ENCODE results near the gene LRRTM1.

The LRRTM1 gene

GRCh38 chr2:80303909-80304837 lies at the start of gene LRRTM1:
Gene LRRTM1, minus strand, starts transcription at chr2:80304752. Its CDS starts 933 bp downstream, at chr2:80303819.
- H3K27ac Mint-ChIP-seq: no peak within 1 kb of the TSS
- no peaks in the 10 kb centered on the region for H3K4me1 Mint-ChIP-seq
- peaks cover 53% of the 10 kb centered on the region for H3K27me3 Mint-ChIP-seq
- peaks cover 1% of the 10 kb centered on the region for H3K36me3 Mint-ChIP-seq (ENCODE audit: low read depth)
- no peak for ATAC-seq
- H3K9me3 Mint-ChIP-seq: peaks cover 5% of the 10 kb centered on the region
- no peak within 1 kb of the TSS for H3K4me3 Mint-ChIP-seq
- DNase-seq: no peak

GRCh38 chr2:80351231-80351630 lies 46.7 kb upstream of the LRRTM1 start:
- DNase-seq (no peak), ATAC-seq (no peak)
- Mint-ChIP-seq H3K27me3 (no peaks in the 10 kb centered on the region), H3K4me1 (no peaks in the 10 kb centered on the region), H3K9me3 (peaks cover under 1% of the 10 kb centered on the region), H3K27ac (no peak overlapping the region), H3K36me3 (ENCODE audit: low read depth) (no peaks in the 10 kb centered on the region), H3K4me3 (no peak overlapping the region)

- Mint-ChIP-seq H3K4me1 (no peaks in the 10 kb centered on the region), H3K27me3 (no peaks in the 10 kb centered on the region), H3K36me3 (ENCODE audit: low read depth) (no peaks in the 10 kb centered on the region), H3K4me3 (no peak overlapping the region), H3K9me3 (peaks cover 13% of the 10 kb centered on the region), H3K27ac (no peak overlapping the region)
- DNase-seq (no peak), ATAC-seq (no peak)
These were observed 44.4 kb upstream of the LRRTM1 start for GRCh38 chr2:80348953-80349352.

GRCh38 chr2:80348078-80348477 lies 43.5 kb upstream of the LRRTM1 start:
- H3K27me3 Mint-ChIP-seq: no peaks in the 10 kb centered on the region
- ATAC-seq: no peak
- no peak overlapping the region for H3K4me3 Mint-ChIP-seq
- no peak for DNase-seq
- H3K36me3 Mint-ChIP-seq (ENCODE audit: low read depth): no peaks in the 10 kb centered on the region
- H3K9me3 Mint-ChIP-seq: peaks cover 16% of the 10 kb centered on the region
- H3K4me1 Mint-ChIP-seq: no peaks in the 10 kb centered on the region
- no peak overlapping the region for H3K27ac Mint-ChIP-seq

GRCh38 chr2:80340022-80340421 lies 35.5 kb upstream of the LRRTM1 start:
- H3K36me3 Mint-ChIP-seq (ENCODE audit: low read depth): no peaks in the 10 kb centered on the region
- no peaks in the 10 kb centered on the region for H3K4me1 Mint-ChIP-seq
- no peak overlapping the region for H3K27ac Mint-ChIP-seq
- no peak overlapping the region for H3K4me3 Mint-ChIP-seq
- H3K27me3 Mint-ChIP-seq: no peaks in the 10 kb centered on the region
- DNase-seq (no peak), ATAC-seq (no peak)
- peaks cover 10% of the 10 kb centered on the region for H3K9me3 Mint-ChIP-seq

- H3K27me3 Mint-ChIP-seq: no peaks in the 10 kb centered on the region
- DNase-seq (no peak), ATAC-seq (no peak)
- no peaks in the 10 kb centered on the region for H3K4me1 Mint-ChIP-seq
- no peaks in the 10 kb centered on the region for H3K36me3 Mint-ChIP-seq (ENCODE audit: low read depth)
- H3K27ac Mint-ChIP-seq: no peak overlapping the region
- H3K4me3 Mint-ChIP-seq: no peak overlapping the region
- peaks cover 6% of the 10 kb centered on the region for H3K9me3 Mint-ChIP-seq
These were observed 34.2 kb upstream of the LRRTM1 start for GRCh38 chr2:80338794-80339193.

- no peak for DNase-seq
- Mint-ChIP-seq H3K4me1 (no peaks in the 10 kb centered on the region), H3K36me3 (ENCODE audit: low read depth) (no peaks in the 10 kb centered on the region), H3K27ac (no peak overlapping the region), H3K4me3 (no peak overlapping the region), H3K9me3 (peaks cover 12% of the 10 kb centered on the region), H3K27me3 (no peaks in the 10 kb centered on the region)
- ATAC-seq: no peak
These were observed 30.9 kb upstream of the LRRTM1 start for GRCh38 chr2:80335411-80335810.

GRCh38 chr2:80333886-80334285 lies 29.3 kb upstream of the LRRTM1 start:
- Mint-ChIP-seq H3K27me3 (no peaks in the 10 kb centered on the region), H3K4me3 (no peak overlapping the region), H3K4me1 (no peaks in the 10 kb centered on the region), H3K9me3 (peaks cover 12% of the 10 kb centered on the region), H3K27ac (no peak overlapping the region), H3K36me3 (ENCODE audit: low read depth) (no peaks in the 10 kb centered on the region)
- ATAC-seq: no peak
- DNase-seq: no peak

- Mint-ChIP-seq H3K9me3 (peaks cover 12% of the 10 kb centered on the region), H3K36me3 (ENCODE audit: low read depth) (no peaks in the 10 kb centered on the region), H3K27ac (no peak overlapping the region), H3K4me3 (no peak overlapping the region), H3K4me1 (no peaks in the 10 kb centered on the region), H3K27me3 (no peaks in the 10 kb centered on the region)
- DNase-seq (no peak), ATAC-seq (no peak)
These were observed 26.2 kb upstream of the LRRTM1 start for GRCh38 chr2:80330527-80331450.

- Mint-ChIP-seq H3K27me3 (no peaks in the 10 kb centered on the region), H3K27ac (no peak overlapping the region), H3K9me3 (peaks cover 12% of the 10 kb centered on the region), H3K36me3 (ENCODE audit: low read depth) (no peaks in the 10 kb centered on the region), H3K4me3 (no peak overlapping the region), H3K4me1 (no peaks in the 10 kb centered on the region)
- no peak for ATAC-seq
- no peak for DNase-seq
These were observed 24.9 kb upstream of the LRRTM1 start for GRCh38 chr2:80329491-80329890.

GRCh38 chr2:80328159-80328571 lies 23.6 kb upstream of the LRRTM1 start:
- Mint-ChIP-seq H3K27me3 (no peaks in the 10 kb centered on the region), H3K27ac (no peak overlapping the region), H3K36me3 (ENCODE audit: low read depth) (no peaks in the 10 kb centered on the region), H3K4me3 (no peak overlapping the region), H3K4me1 (no peaks in the 10 kb centered on the region), H3K9me3 (peaks cover 5% of the 10 kb centered on the region)
- no peak for DNase-seq
- ATAC-seq: no peak

- DNase-seq (no peak), ATAC-seq (no peak)
- no peak overlapping the region for H3K4me3 Mint-ChIP-seq
- peaks cover 2% of the 10 kb centered on the region for H3K9me3 Mint-ChIP-seq
- no peaks in the 10 kb centered on the region for H3K36me3 Mint-ChIP-seq (ENCODE audit: low read depth)
- no peaks in the 10 kb centered on the region for H3K4me1 Mint-ChIP-seq
- H3K27ac Mint-ChIP-seq: no peak overlapping the region
- no peaks in the 10 kb centered on the region for H3K27me3 Mint-ChIP-seq
These were observed 22.3 kb upstream of the LRRTM1 start for GRCh38 chr2:80326861-80327260.

GRCh38 chr2:80326214-80326613 lies 21.7 kb upstream of the LRRTM1 start:
- Mint-ChIP-seq H3K4me1 (no peaks in the 10 kb centered on the region), H3K27me3 (peaks cover 2% of the 10 kb centered on the region)
- no peak for DNase-seq

GRCh38 chr2:80324525-80324924 lies 20.0 kb upstream of the LRRTM1 start:
- no peaks in the 10 kb centered on the region for H3K9me3 Mint-ChIP-seq

More at GRCh38 chr2:80326214-80326613, 21.7 kb upstream of the LRRTM1 start:
- H3K9me3 Mint-ChIP-seq: no peaks in the 10 kb centered on the region
- no peaks in the 10 kb centered on the region for H3K36me3 Mint-ChIP-seq (ENCODE audit: low read depth)
- H3K4me3 Mint-ChIP-seq: no peak overlapping the region
- H3K27ac Mint-ChIP-seq: no peak overlapping the region
- ATAC-seq: no peak

GRCh38 chr2:80323610-80324009 lies 19.1 kb upstream of the LRRTM1 start:
- Mint-ChIP-seq H3K27ac (no peak overlapping the region), H3K9me3 (no peaks in the 10 kb centered on the region), H3K4me3 (no peak overlapping the region), H3K27me3 (peaks cover 5% of the 10 kb centered on the region), H3K36me3 (ENCODE audit: low read depth) (no peaks in the 10 kb centered on the region), H3K4me1 (no peaks in the 10 kb centered on the region)
- ATAC-seq: no peak
- no peak for DNase-seq

More at GRCh38 chr2:80324525-80324924, 20.0 kb upstream of the LRRTM1 start:
- no peaks in the 10 kb centered on the region for H3K4me1 Mint-ChIP-seq
- H3K27ac Mint-ChIP-seq: no peak overlapping the region
- ATAC-seq (no peak), DNase-seq (no peak)
- H3K36me3 Mint-ChIP-seq (ENCODE audit: low read depth): no peaks in the 10 kb centered on the region
- peaks cover 5% of the 10 kb centered on the region for H3K27me3 Mint-ChIP-seq
- no peak overlapping the region for H3K4me3 Mint-ChIP-seq
